Neuronal stem cell (in vitro differentiated cells): ENCODE data around the gene KIF18B.

ENCODE experiments used
- DNase-seq: peaks from one replicate; pipeline ENCODE4 v3.0.0-alpha.2; 2013; ENCODE audit warnings: low spot score
- H2AFZ ChIP-seq: one replicate; pipeline ENCODE4 v1.6.1; 2013; ENCODE audit warnings: mild to moderate bottlenecking, low read length, inconsistent platforms
- H2AK5ac ChIP-seq: 2 replicates; pipeline ENCODE4 v1.6.1; 2013; ENCODE audit warnings: low read depth, mild to moderate bottlenecking, inconsistent platforms, low read length, moderate library complexity, mixed read lengths
- H2BK120ac ChIP-seq: 2 replicates; pipeline ENCODE4 v1.6.1; 2013; ENCODE audit warnings: low read depth, mild to moderate bottlenecking, inconsistent platforms, low read length, moderate library complexity, mixed read lengths
- H2BK12ac ChIP-seq: one replicate; pipeline ENCODE4 v1.6.1; 2013; ENCODE audit warnings: low read length, inconsistent platforms
- H2BK15ac ChIP-seq: 2 replicates; pipeline ENCODE4 v1.6.1; 2013; ENCODE audit warnings: mild to moderate bottlenecking, low read length, inconsistent platforms, mixed read lengths
- H2BK5ac ChIP-seq: one replicate; pipeline ENCODE4 v1.6.1; 2013; ENCODE audit warnings: inconsistent platforms, mild to moderate bottlenecking, low read length, moderate library complexity
- H3K14ac ChIP-seq: one replicate; pipeline ENCODE4 v1.6.1; 2013; ENCODE audit warnings: low read length, inconsistent platforms
- H3K18ac ChIP-seq: 2 replicates; pipeline ENCODE4 v1.6.1; 2013; ENCODE audit warnings: low read length, inconsistent platforms
- H3K23ac ChIP-seq: 2 replicates; pipeline ENCODE4 v1.6.1; 2013; ENCODE audit warnings: low read depth, mild to moderate bottlenecking, mixed read lengths, low read length, inconsistent platforms; ENCODE audit not compliant: poor library complexity
- H3K27ac ChIP-seq: replicated peaks from 3 replicates; pipeline ENCODE4 v1.5.1; 2013; ENCODE audit warnings: low read length, inconsistent platforms
- H3K27me3 ChIP-seq, 3 experiments: 2 replicates each; pipeline ENCODE4 v1.6.1; 2013; ENCODE audit warnings: low read length in 3 of 3, mild to moderate bottlenecking in 2 of 3, inconsistent platforms in 1 of 3, low read depth in 1 of 3, mixed read lengths in 1 of 3, moderate library complexity in 1 of 3; ENCODE audit not compliant: control insufficient read depth in 3 of 3, insufficient read depth in 3 of 3
- H3K36me3 ChIP-seq, 2 donors: replicated peaks in 1 of 2; 2 replicates each; pipeline ENCODE4 v1.6.1; 2013; ENCODE audit warnings: low read length in 2 of 2; ENCODE audit not compliant: control insufficient read depth in 2 of 2, insufficient read depth in 2 of 2
- H3K4ac ChIP-seq: 2 replicates; pipeline ENCODE4 v1.6.1; 2013; ENCODE audit warnings: inconsistent platforms, mild to moderate bottlenecking, low read length, moderate library complexity
- H3K4me1 ChIP-seq, 2 donors: 1 replicate in 1 of 2; 2 replicates in 1 of 2; pipeline ENCODE4 v1.6.1; 2013; ENCODE audit warnings: low read length in 2 of 2, low read depth in 1 of 2; ENCODE audit not compliant: control insufficient read depth in 2 of 2, insufficient read depth in 1 of 2
- H3K4me2 ChIP-seq: one replicate; pipeline ENCODE4 v1.6.1; 2013; ENCODE audit warnings: mild to moderate bottlenecking, low read length, inconsistent platforms; ENCODE audit not compliant: insufficient read depth, poor library complexity, severe bottlenecking
- H3K4me3 ChIP-seq, 2 donors: 2 replicates each; pipeline ENCODE4 v1.5.1; 2013; ENCODE audit warnings: low read length in 2 of 2, mild to moderate bottlenecking in 2 of 2, inconsistent platforms in 1 of 2, moderate library complexity in 1 of 2
- H3K79me1 ChIP-seq: one replicate; pipeline ENCODE4 v1.6.1; 2013; ENCODE audit warnings: low read depth, mild to moderate bottlenecking, inconsistent platforms, low read length, moderate library complexity
- H3K9ac ChIP-seq: one replicate; pipeline ENCODE4 v1.6.1; 2013; ENCODE audit warnings: mild to moderate bottlenecking, low read depth, low read length, inconsistent platforms; ENCODE audit not compliant: poor library complexity
- H3K9me3 ChIP-seq, 2 donors: replicated peaks in 1 of 2; 2 replicates each; pipeline versions ENCODE3 to v1.6.1; 2013; ENCODE audit warnings: low read length in 2 of 2, mild to moderate bottlenecking in 2 of 2, inconsistent platforms in 1 of 2, low read depth in 1 of 2, mixed read lengths in 1 of 2, moderate library complexity in 1 of 2; ENCODE audit not compliant: control insufficient read depth in 2 of 2, insufficient read depth in 1 of 2
- H4K8ac ChIP-seq: one replicate; pipeline ENCODE4 v1.6.1; 2013; ENCODE audit warnings: low read depth, mild to moderate bottlenecking, inconsistent platforms, low read length, moderate library complexity
- H4K91ac ChIP-seq: one replicate; pipeline ENCODE4 v1.6.1; 2013; ENCODE audit warnings: low read length, low read depth, mild to moderate bottlenecking, inconsistent platforms; ENCODE audit not compliant: poor library complexity
- WGBS, 2 donors: extraction: QIAGEN DNeasy Blood & Tissue Kit; methylation state at CpG; one replicate each; pipeline ENCODE4 v1.1.7; 2013; ENCODE audit warnings: missing lambda C conversion rate in 2 of 2, mixed read lengths in 1 of 2; ENCODE audit not compliant: insufficient read length in 2 of 2, insufficient replicate concordance in 1 of 2; ENCODE audit errors: extremely low coverage in 2 of 2; 5-methylcytosine and 5-hydroxymethylcytosine counted together

Gene KIF18B

DNA sequence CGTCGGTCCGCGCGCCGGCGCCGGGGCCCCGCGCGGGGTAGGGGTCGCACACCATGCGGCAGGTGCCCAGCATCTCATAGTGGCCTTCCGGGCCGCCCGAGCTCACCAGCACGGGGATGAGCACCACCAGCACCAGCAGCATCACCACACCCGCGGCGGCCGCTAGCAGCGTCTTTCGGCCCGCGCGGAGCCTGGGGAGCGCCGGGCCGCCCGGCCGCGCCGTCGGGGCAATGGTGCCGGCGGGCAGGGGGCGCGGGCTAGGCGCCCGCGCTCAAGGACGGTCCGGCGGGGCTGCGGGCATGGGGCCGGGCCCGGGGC, 20.3 kb upstream of the KIF18B start:
- H4K8ac ChIP-seq: no peak overlapping the region
- no peak overlapping the region for H3K23ac ChIP-seq
- no peak overlapping the region for H3K14ac ChIP-seq
- peak overlapping the region; percentile 84 for H2AFZ ChIP-seq
- H3K36me3 ChIP-seq: no peaks in the 10 kb centered on the region
- no peak overlapping the region for H2AK5ac ChIP-seq
- no peak overlapping the region for H3K4ac ChIP-seq
- H3K27ac ChIP-seq: no peak overlapping the region
- peak overlapping the region; percentile 61 for H2BK120ac ChIP-seq
- peak overlapping the region; percentile 36 to 54 for H3K4me3 ChIP-seq
- DNase-seq: no peak
- no peak overlapping the region for H4K91ac ChIP-seq
- H3K27me3 ChIP-seq: peaks cover 23 to 79% (median 63%) of the 10 kb centered on the region in 3 experiments
- H3K4me1 ChIP-seq: peaks cover 19% of the 10 kb centered on the region in 2 donors
- H2BK15ac ChIP-seq: no peak overlapping the region
- H3K4me2 ChIP-seq: peak overlapping the region; percentile 49
- H2BK5ac ChIP-seq: peak overlapping the region; percentile 82
- H3K9ac ChIP-seq: no peak overlapping the region
- no peak overlapping the region for H2BK12ac ChIP-seq
- peaks cover 5% of the 10 kb centered on the region for H3K79me1 ChIP-seq
- peak overlapping the region; percentile 85 for H3K18ac ChIP-seq
- no peaks in the 10 kb centered on the region for H3K9me3 ChIP-seq
- no CpG with 5 or more reads among the region's 47 CpGs for WGBS, 2 donors

DNA sequence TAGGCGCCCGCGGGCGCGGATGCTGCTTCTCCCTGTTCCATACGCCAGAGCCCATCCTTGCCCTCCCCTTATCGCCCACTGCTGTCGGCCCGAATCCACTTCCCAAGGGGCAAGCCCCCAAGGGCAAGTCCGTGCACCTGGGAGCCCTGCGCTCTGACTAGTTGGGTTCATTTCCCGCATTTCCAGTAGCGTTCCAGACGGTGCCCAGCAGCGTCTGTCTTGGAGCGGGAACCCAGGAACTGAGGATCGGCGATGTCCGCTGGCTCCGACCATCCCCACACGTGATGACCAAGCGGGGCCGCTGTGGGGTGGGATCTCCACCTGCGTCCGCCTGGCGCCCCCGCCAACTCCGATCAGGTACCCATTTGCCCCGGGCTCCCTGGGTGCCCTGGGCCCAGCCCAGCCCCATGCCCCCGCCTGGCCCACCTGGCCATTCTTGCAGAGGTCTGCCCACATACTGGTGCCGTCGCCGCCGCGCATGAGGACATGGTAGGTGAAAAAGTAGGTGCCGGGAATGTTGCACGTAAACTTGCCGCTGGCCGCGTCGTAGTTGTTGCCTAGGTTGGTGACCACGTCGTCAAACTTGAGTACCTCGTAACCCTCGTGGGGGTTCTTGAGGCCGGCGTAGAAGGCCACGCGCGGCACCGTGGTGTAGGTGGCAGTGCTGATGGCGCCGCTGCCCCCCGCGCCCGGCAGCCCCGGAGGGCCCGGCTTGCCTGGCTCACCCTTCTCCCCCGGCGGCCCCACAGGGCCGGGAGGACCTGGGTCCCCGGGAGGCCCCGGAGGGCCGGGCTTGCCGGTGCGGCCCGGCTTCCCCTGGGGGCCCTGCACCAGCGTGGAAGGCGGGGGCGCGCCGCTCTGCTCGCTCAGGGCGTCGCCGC, 19.7 kb upstream of the KIF18B start:
- H3K23ac ChIP-seq: peak overlapping the region; percentile 91
- H3K9me3 ChIP-seq: no peaks in the 10 kb centered on the region
- no peak overlapping the region for H4K91ac ChIP-seq
- peak overlapping the region; percentile 70 for H3K9ac ChIP-seq
- H3K27me3 ChIP-seq: peaks cover 23 to 73% (median 62%) of the 10 kb centered on the region in 3 experiments
- peak overlapping the region; percentile 85 for H3K18ac ChIP-seq
- H3K14ac ChIP-seq: peak overlapping the region; percentile 94
- peak overlapping the region; percentile 49 for H3K4me2 ChIP-seq
- no peak overlapping the region for H3K27ac ChIP-seq
- peaks cover 5% of the 10 kb centered on the region for H3K79me1 ChIP-seq
- H3K4me3 ChIP-seq: peak overlapping the region; percentile 36 to 65
- no peaks in the 10 kb centered on the region for H3K36me3 ChIP-seq
- no CpG with 5 or more reads among the region's 76 CpGs for WGBS, 2 donors
- H2BK5ac ChIP-seq: peak overlapping the region; percentile 82
- H2BK15ac ChIP-seq: peak overlapping the region; percentile 96
- peak overlapping the region; percentile 66 for H3K4ac ChIP-seq
- H2BK120ac ChIP-seq: peak overlapping the region; percentile 61
- H2BK12ac ChIP-seq: peak overlapping the region; percentile 12
- H2AFZ ChIP-seq: peak overlapping the region; percentile 84
- no peak overlapping the region for H4K8ac ChIP-seq
- no peak for DNase-seq
- peak overlapping the region; percentile 98 for H2AK5ac ChIP-seq
- peaks cover 19% of the 10 kb centered on the region in 2 donors for H3K4me1 ChIP-seq

DNA sequence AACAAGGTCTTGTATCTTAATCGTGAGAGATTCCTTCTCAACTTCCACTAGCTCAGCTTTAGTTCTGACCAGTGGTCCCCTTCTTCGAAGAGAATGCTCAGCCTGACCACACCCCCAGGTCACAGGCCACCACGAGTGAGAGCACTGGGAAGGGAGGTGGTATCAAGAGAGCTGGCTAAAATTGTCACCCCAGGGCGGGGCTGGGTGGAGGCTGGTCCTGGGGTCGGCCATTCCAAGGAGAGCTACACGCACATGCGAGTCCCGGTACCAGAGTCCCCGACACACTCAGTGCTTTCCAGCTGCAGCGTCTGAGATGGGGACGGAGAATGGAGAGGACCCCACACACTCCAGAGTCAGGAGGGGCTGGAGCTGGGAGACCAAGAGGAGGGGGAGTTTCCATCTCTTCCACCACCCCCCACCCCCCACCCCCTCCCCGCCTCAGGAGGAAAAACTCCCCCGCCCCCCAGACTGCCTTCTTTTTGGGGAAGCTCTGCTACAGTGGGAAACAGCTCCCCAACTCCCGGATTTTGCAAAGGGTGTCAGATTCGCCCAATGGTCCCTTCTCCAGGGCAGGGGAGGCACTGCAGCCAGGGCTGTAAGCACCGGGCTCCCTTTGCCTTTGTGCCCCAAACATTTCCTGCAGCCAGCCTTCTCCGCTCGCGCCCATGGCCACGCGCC, 18.9 kb upstream of the KIF18B start:
- Histone ChIP-seq H2BK12ac (peak overlapping the region; percentile 12), H3K4ac (no peak overlapping the region), H2AFZ (peak overlapping the region; percentile 23), H2BK120ac (peak overlapping the region; percentile 26), H3K27ac (no peak overlapping the region), H2BK15ac (no peak overlapping the region), H4K8ac (no peak overlapping the region), H3K4me2 (peak overlapping the region; percentile 49), H3K14ac (peak overlapping the region; percentile 56), H3K27me3 (peaks cover 23 to 65% (median 56%) of the 10 kb centered on the region in 3 experiments), H2BK5ac (no peak overlapping the region), H3K9ac (peak overlapping the region; percentile 14), H2AK5ac (peak overlapping the region; percentile 98), H3K4me1 (peaks cover 16 to 19% of the 10 kb centered on the region in 2 donors), H3K18ac (peak overlapping the region; percentile 72), H4K91ac (no peak overlapping the region), H3K36me3 (no peaks in the 10 kb centered on the region), H3K79me1 (peaks cover 5% of the 10 kb centered on the region), H3K9me3 (no peaks in the 10 kb centered on the region), H3K23ac (no peak overlapping the region), H3K4me3 (no peak overlapping the region)
- WGBS, 2 donors: no CpG with 5 or more reads among the region's 21 CpGs
- no peak for DNase-seq
